K562 (cell line): Measurements from ENCODE around the gene ZNF264. TPM values are rescaled to one million over a fixed set of nuclear protein-coding genes. Genes with fewer than 3 reads are reported as not detected.
A peak's percentile ranks its signal among the peaks of the same experiment; 100 is the strongest.

Source experiments
- CBX3 ChIP-seq, 2 experiments: IDR thresholded peaks; 1 replicate in 1 of 2; 2 replicates in 1 of 2; pipeline ENCODE4 v1.6.1; 2012; ENCODE audit warnings: inconsistent platforms in 2 of 2, low read length in 2 of 2, borderline replicate concordance in 1 of 2, control low read depth in 1 of 2
- ETV1 ChIP-seq: fragments of 450-650 bp; conservative IDR thresholded peaks from 2 replicates; pipeline ENCODE4 v1.6.1; 2016; ENCODE audit warnings: missing genetic modification characterization, control low read depth, low read depth, missing compliant biosample characterization
- FOXA3 ChIP-seq, 2 experiments: fragments of 450-650 bp in 1 of 2; sonication (generic) in 1 of 2; formaldehyde crosslinking; IDR thresholded peaks in 1 of 2; conservative IDR thresholded peaks in 1 of 2; 2 replicates each; pipeline versions ENCODE4 v1.4.0 to v1.8.0; 2020 to 2022; ENCODE audit warnings: mild to moderate bottlenecking in 2 of 2, missing genetic modification reagents in 1 of 2
- FOXK2 ChIP-seq, 2 experiments: fragments of 450-650 bp; IDR thresholded peaks in 1 of 2; conservative IDR thresholded peaks in 1 of 2; 2 replicates each; pipeline ENCODE4 v1.6.1; 2016; ENCODE audit warnings: low read depth in 2 of 2, mild to moderate bottlenecking in 1 of 2
- FOXP1 ChIP-seq: sonication (generic); formaldehyde crosslinking; IDR thresholded peaks from 2 replicates; pipeline ENCODE4 v1.8.0; 2022; ENCODE audit warnings: mild to moderate bottlenecking, missing genetic modification reagents
- HDAC3 ChIP-seq: fragments of 450-650 bp; IDR thresholded peaks from 2 replicates; pipeline ENCODE4 v1.6.1; 2018; ENCODE audit warnings: borderline replicate concordance, mild to moderate bottlenecking, moderate library complexity; ENCODE audit not compliant: partially characterized antibody
- HNRNPL ChIP-seq: fragments of 200-400 bp; formaldehyde crosslinking; IDR thresholded peaks from 2 replicates; pipeline ENCODE4 v1.6.1; 2017; ENCODE audit warnings: low read depth, mild to moderate bottlenecking, low read length
- KDM2B ChIP-seq: fragments of 250-450 bp; sonication (Bioruptor Pico); IDR thresholded peaks from 2 replicates; pipeline ENCODE4 v1.8.0; 2021; ENCODE audit warnings: mild to moderate bottlenecking, moderate library complexity
- MTA2 ChIP-seq: fragments of 450-650 bp; IDR thresholded peaks from 2 replicates; pipeline ENCODE4 v1.6.1; 2016; ENCODE audit warnings: low read depth
- NCOA4 ChIP-seq: fragments of 450-650 bp; IDR thresholded peaks from 2 replicates; pipeline ENCODE4 v1.6.1; 2018; ENCODE audit warnings: mild to moderate bottlenecking; ENCODE audit not compliant: partially characterized antibody
- NELFE ChIP-seq: IDR thresholded peaks from 2 replicates; pipeline ENCODE4 v1.6.1; 2011; ENCODE audit warnings: mild to moderate bottlenecking; ENCODE audit not compliant: insufficient read depth, insufficient read length
- PPARD ChIP-seq: fragments of 250-450 bp; sonication (Bioruptor Pico); IDR thresholded peaks from 2 replicates; pipeline ENCODE4 v1.8.0; 2022; ENCODE audit warnings: inconsistent platforms, mild to moderate bottlenecking, moderate library complexity
- RBM25 ChIP-seq: fragments of 200-400 bp; formaldehyde crosslinking; IDR thresholded peaks from 2 replicates; pipeline ENCODE4 v1.6.1; 2018; ENCODE audit warnings: low read length, low read depth, moderate library complexity; ENCODE audit not compliant: severe bottlenecking
- RFX1 ChIP-seq: fragments of 450-650 bp; IDR thresholded peaks from 2 replicates; pipeline ENCODE4 v1.6.1; 2016; ENCODE audit warnings: mild to moderate bottlenecking, moderate library complexity
- SNIP1 ChIP-seq: fragments of 450-650 bp; IDR thresholded peaks from 2 replicates; pipeline ENCODE4 v1.7.1; 2017; ENCODE audit warnings: low read depth, mild to moderate bottlenecking
- ZNF124 ChIP-seq: sonication (generic); formaldehyde crosslinking; IDR thresholded peaks from 2 replicates; pipeline ENCODE4 v1.8.1; 2022; ENCODE audit warnings: missing genetic modification reagents
- ZNF324 ChIP-seq: fragments of 250-450 bp; sonication (Bioruptor Pico); IDR thresholded peaks from 2 replicates; pipeline ENCODE4 v1.4.0; 2020; ENCODE audit warnings: mild to moderate bottlenecking
- ZNF589 ChIP-seq: fragments of 200-800 bp; sonication (Bioruptor generic); IDR thresholded peaks from 2 replicates; pipeline ENCODE4 v1.6.1; 2016; ENCODE audit warnings: low read depth, missing genetic modification characterization, missing compliant biosample characterization
- polyA plus RNA-seq, 8 experiments: library from polyadenylated mRNA; depleted of rRNA in 4 of 8; stranded (reverse) in 5 of 8; unstranded in 3 of 8; fragments of >200 nt; fragmentation: Nextera tagmentation in 2 of 8; fragmentation: Illumina TruSeq in 1 of 8; extraction: Ambion mirVana in 2 of 8; extraction: Trizol in 1 of 8; gene quantifications; 2 replicates each; pipeline versions ENCODE4 v1.2.1 to v1.2.3, GENCODE V29; 2011 to 2014; ENCODE audit warnings: inconsistent platforms in 1 of 8, missing spikeins in 1 of 8
- total RNA-seq, 7 experiments: library from RNA; depleted of rRNA in 6 of 7; stranded (reverse); fragments of >200 nt in 6 of 7; fragmentation: Illumina TruSeq in 2 of 7; extraction: Trizol in 2 of 7; gene quantifications; 2 replicates each; pipeline versions ENCODE4 v1.2.1 to v1.2.3, GENCODE V29; 2011 to 2021; ENCODE audit warnings: low replicate concordance in 1 of 7
- TF ChIP-seq, protein P1 (sequence below): sonication (generic); formaldehyde crosslinking; IDR thresholded peaks from 2 replicates; pipeline ENCODE4 v1.8.1; 2022; ENCODE audit warnings: missing genetic modification reagents
- TF ChIP-seq, protein P2 (sequence below), 2 experiments: IDR thresholded peaks; 2 replicates each; pipeline ENCODE4 v1.6.1; 2012; ENCODE audit warnings: improper control_type of control experiment in 2 of 2, low read depth in 2 of 2, low read length in 2 of 2, borderline replicate concordance in 1 of 2
- TF ChIP-seq, protein P3 (sequence below): fragments of 250-450 bp; sonication (Bioruptor Pico); IDR thresholded peaks from 2 replicates; pipeline ENCODE4 v1.8.0; 2022; ENCODE audit warnings: inconsistent platforms, mild to moderate bottlenecking, moderate library complexity, borderline replicate concordance

The ZNF264 gene
- total and polyA plus RNA-seq, 9 of the 15 experiments (the other 6 are each of a cell fraction or from before 2014, with no cell fraction given): 0.08 to 7.9 (median 1.3) TPM

DNA sequence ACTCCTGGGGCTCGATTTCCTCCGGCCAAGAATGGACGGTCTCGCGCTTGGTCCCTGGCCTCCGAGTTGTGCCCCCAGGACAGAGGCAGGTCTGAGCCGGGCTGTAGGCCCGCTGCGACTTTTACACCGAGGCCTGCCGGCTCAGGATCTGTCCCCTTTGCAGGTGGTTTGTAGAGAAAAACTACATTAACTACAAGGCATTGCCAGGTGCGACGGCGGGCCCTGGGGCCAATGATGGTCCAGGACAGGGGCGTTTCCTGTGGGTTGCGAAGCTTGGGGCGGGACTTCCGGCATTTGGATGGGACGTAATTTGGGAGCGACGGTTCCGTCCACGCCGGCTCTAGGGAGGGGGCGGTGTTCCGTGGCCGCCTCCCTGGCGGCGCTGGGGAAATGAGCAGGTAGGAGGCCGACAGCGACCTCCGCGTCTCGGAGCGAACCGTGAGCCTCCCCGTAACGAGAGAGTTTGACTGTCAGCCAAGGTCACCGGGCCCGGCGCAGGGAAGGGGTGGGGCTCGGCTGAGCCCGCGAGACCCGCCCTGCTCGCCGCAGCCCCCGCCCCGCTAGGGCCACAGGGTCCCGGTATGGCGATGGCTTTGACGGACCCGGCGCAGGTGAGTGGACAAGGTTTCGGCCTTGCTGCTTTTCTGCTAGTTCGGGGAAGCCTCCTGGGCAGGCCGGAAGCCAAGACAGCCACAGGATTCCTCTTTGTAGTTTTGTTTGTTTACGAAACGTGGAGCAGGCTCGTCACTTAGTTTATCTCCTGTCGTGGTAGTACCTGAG lies 49.2 kb downstream of the ZNF264 start, which contains the start of gene ZNF805 (continued):
- TF ChIP-seq RBM25 (no peak), FOXK2 (conservative IDR thresholded peaks at IDR 0.05 in 1 of 2, IDR thresholded peaks at IDR 0.05 in 1 of 2; ENCODE audit: low read depth in 2 of 2) (peak in 1 of 2 experiments; percentile 66; a peak in 3 of 4 replicates), FOXP1 (CRISPR knock-in tag) (no peak), FOXA3 (CRISPR knock-in tag; conservative IDR thresholded peaks at IDR 0.05 in 1 of 2, IDR thresholded peaks at IDR 0.05 in 1 of 2) (no peak), HDAC3 (no peak), ZNF589 (CRISPR knock-in tag) (no peak), NCOA4 (no peak), MTA2 (no peak), SNIP1 (no peak), HNRNPL (no peak), ZNF324 (CRISPR knock-in tag) (no peak), ZNF124 (CRISPR knock-in tag) (no peak), NELFE (no peak), PPARD (no peak), CBX3 (IDR thresholded peaks at IDR 0.05; ENCODE audit: borderline replicate concordance in 1 of 2, low read length in 2 of 2) (peak in 1 of 2 experiments; percentile 91; a peak in 2 of 3 replicates), RFX1 (no peak), KDM2B (CRISPR knock-in tag) (no peak), ETV1 (tag) (0 out of 2 replicates have a peak, but pooled peaks have one; percentile 44)
- TF ChIP-seq, protein P1, sequence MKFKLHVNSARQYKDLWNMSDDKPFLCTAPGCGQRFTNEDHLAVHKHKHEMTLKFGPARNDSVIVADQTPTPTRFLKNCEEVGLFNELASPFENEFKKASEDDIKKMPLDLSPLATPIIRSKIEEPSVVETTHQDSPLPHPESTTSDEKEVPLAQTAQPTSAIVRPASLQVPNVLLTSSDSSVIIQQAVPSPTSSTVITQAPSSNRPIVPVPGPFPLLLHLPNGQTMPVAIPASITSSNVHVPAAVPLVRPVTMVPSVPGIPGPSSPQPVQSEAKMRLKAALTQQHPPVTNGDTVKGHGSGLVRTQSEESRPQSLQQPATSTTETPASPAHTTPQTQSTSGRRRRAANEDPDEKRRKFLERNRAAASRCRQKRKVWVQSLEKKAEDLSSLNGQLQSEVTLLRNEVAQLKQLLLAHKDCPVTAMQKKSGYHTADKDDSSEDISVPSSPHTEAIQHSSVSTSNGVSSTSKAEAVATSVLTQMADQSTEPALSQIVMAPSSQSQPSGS (CRISPR knock-in tag): no peak
- TF ChIP-seq, protein P2, sequence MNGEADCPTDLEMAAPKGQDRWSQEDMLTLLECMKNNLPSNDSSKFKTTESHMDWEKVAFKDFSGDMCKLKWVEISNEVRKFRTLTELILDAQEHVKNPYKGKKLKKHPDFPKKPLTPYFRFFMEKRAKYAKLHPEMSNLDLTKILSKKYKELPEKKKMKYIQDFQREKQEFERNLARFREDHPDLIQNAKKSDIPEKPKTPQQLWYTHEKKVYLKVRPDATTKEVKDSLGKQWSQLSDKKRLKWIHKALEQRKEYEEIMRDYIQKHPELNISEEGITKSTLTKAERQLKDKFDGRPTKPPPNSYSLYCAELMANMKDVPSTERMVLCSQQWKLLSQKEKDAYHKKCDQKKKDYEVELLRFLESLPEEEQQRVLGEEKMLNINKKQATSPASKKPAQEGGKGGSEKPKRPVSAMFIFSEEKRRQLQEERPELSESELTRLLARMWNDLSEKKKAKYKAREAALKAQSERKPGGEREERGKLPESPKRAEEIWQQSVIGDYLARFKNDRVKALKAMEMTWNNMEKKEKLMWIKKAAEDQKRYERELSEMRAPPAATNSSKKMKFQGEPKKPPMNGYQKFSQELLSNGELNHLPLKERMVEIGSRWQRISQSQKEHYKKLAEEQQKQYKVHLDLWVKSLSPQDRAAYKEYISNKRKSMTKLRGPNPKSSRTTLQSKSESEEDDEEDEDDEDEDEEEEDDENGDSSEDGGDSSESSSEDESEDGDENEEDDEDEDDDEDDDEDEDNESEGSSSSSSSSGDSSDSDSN (IDR thresholded peaks at IDR 0.05; ENCODE audit: borderline replicate concordance in 1 of 2, low read depth in 2 of 2, low read length in 2 of 2): no peak
- TF ChIP-seq, protein P3, sequence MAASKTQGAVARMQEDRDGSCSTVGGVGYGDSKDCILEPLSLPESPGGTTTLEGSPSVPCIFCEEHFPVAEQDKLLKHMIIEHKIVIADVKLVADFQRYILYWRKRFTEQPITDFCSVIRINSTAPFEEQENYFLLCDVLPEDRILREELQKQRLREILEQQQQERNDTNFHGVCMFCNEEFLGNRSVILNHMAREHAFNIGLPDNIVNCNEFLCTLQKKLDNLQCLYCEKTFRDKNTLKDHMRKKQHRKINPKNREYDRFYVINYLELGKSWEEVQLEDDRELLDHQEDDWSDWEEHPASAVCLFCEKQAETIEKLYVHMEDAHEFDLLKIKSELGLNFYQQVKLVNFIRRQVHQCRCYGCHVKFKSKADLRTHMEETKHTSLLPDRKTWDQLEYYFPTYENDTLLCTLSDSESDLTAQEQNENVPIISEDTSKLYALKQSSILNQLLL: no peak
